Central memory CD8-positive, alpha-beta T cell (primary cell): ENCODE measurements around the gene DLG1.
"Not testable (repeated sequence)": the region's sequence is repeated elsewhere in the genome, so short reads cannot be mapped to it uniquely, and the experiment has no call there.

Experiments
- ATAC-seq: fragments of 150-1000 bp; cut with Tn5 transposase; replicated peaks from 2 replicates; pipeline ENCODE4 v1.10.0; 2022; ENCODE audit warnings: mild to moderate bottlenecking, moderate FRiP score, moderate number of reproducible peaks; ENCODE audit not compliant: poor library complexity, severe bottlenecking; ENCODE audit errors: extremely low read depth
- DNase-seq, 2 donors: peaks; one replicate each; pipeline ENCODE4 v3.0.0; 2021; ENCODE audit warnings: low spot score in 2 of 2
- H3K27ac Mint-ChIP-seq: one replicate; pipeline ENCODE4 v1.8.0; 2022; ENCODE audit warnings: low read depth, mild to moderate bottlenecking, moderate library complexity, mixed read lengths
- H3K27me3 Mint-ChIP-seq: one replicate; pipeline ENCODE4 v1.8.0; 2022; ENCODE audit warnings: mixed read lengths
- H3K36me3 Mint-ChIP-seq: one replicate; pipeline ENCODE4 v1.8.0; 2022; ENCODE audit warnings: mild to moderate bottlenecking, moderate library complexity, mixed read lengths; ENCODE audit not compliant: insufficient read depth
- H3K4me1 Mint-ChIP-seq: one replicate; pipeline ENCODE4 v1.8.0; 2022; ENCODE audit warnings: mixed read lengths
- H3K4me3 Mint-ChIP-seq: one replicate; pipeline ENCODE4 v1.8.0; 2022; ENCODE audit warnings: mild to moderate bottlenecking, moderate library complexity, mixed read lengths
- H3K9me3 Mint-ChIP-seq: one replicate; pipeline ENCODE4 v1.8.0; 2022; ENCODE audit warnings: mixed read lengths

DLG1 gene

DNA sequence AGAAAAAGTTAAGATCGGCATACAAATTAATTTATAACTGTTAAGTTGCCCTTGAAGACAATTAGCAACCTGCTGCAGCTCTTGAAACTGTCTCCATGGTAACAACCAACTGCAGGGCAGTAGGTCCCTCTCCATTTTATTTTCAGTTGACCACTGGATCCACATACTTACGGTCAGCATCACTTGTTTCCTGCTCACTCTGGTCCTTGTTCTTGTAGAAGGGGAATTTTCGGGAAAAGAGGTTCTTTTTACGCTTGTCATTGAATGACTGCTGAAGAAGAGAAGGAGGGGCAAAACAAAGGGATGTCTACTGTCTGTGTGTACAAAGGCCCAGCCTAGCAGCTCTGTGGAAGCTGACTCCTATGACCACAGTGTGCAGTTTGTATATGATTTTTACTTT, 222.0 kb downstream of the DLG1 start:
- peaks cover 20% of the 10 kb centered on the region for H3K36me3 Mint-ChIP-seq
- no peaks in the 10 kb centered on the region for H3K27me3 Mint-ChIP-seq
- ATAC-seq (no peak), DNase-seq (no peak)
- H3K4me1 Mint-ChIP-seq, result no peaks in the 10 kb centered on the region
- no peak overlapping the region for H3K4me3 Mint-ChIP-seq
- no peak overlapping the region for H3K27ac Mint-ChIP-seq
- H3K9me3 Mint-ChIP-seq, result no peaks in the 10 kb centered on the region

DNA sequence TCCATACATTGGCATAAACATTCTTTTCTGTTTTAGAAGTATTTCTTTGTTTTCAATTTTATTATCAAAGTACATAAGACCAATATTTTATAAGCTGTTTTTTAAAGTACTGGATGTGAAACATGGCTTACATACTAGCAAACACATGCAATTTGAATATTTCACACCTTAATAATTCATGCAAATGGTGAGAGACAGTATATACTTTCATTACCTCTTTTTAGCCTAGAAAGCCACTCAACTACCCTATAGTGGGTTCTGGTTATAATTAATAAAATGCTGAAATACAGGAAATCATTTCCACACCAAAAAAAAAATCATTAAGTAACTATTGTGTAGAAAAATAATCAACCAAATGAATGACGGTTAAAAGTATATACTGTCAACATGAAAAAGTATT, 230.3 kb downstream of the DLG1 start:
- Mint-ChIP-seq H3K4me1 (no peaks in the 10 kb centered on the region), H3K36me3 (peaks cover 21% of the 10 kb centered on the region), H3K9me3 (no peaks in the 10 kb centered on the region), H3K4me3 (no peak overlapping the region), H3K27me3 (no peaks in the 10 kb centered on the region), H3K27ac (no peak overlapping the region)
- DNase-seq, result no peak
- ATAC-seq, result no peak

DNA sequence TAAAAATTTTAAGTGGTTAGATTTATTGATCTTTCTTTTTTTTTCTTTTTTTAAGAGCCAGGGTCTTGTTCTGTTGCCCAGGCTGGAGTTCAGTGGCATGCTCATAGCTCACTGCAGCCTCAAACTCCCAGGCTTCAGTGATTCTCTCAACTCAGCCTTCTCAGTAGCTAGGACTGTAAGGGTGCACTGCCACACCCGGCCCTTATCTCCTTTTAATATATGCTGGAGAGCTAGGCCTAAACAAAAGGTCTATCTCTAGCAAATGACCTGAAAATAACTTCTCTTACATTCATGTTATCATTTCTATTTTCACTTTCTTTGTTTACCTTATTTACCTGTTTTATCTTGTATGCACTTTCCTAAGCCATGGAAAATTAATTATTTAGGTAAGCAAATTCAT, 233.6 kb downstream of the DLG1 start:
- ATAC-seq (no peak), DNase-seq (no peak)
- H3K27ac Mint-ChIP-seq, result no peak overlapping the region
- H3K4me1 Mint-ChIP-seq, result no peaks in the 10 kb centered on the region
- H3K9me3 Mint-ChIP-seq, result no peaks in the 10 kb centered on the region
- peaks cover 30% of the 10 kb centered on the region for H3K36me3 Mint-ChIP-seq
- no peaks in the 10 kb centered on the region for H3K27me3 Mint-ChIP-seq
- H3K4me3 Mint-ChIP-seq, result no peak overlapping the region

DNA sequence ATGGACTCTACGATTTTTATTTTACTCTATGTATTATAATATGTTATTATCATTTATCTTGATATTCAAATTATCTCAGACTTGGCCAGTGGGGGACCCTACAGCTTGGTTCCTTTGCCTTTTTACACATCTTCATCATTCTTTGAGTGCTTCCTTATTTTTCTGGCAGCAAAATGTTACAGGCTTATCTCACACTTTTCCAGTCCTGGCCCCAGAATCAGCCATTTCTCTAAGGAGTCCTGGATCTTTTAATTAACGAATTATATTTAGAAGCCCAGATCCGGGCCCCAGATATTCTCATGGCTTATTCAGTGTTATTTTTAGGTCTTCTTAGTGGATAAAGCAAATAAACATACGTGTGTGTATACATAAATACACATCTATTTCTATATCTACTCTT, 236.0 kb downstream of the DLG1 start:
- Mint-ChIP-seq H3K4me3 (no peak overlapping the region), H3K36me3 (peaks cover 43% of the 10 kb centered on the region), H3K9me3 (no peaks in the 10 kb centered on the region), H3K27ac (no peak overlapping the region), H3K27me3 (no peaks in the 10 kb centered on the region), H3K4me1 (no peaks in the 10 kb centered on the region)
- ATAC-seq, result no peak
- no peak for DNase-seq

DNA sequence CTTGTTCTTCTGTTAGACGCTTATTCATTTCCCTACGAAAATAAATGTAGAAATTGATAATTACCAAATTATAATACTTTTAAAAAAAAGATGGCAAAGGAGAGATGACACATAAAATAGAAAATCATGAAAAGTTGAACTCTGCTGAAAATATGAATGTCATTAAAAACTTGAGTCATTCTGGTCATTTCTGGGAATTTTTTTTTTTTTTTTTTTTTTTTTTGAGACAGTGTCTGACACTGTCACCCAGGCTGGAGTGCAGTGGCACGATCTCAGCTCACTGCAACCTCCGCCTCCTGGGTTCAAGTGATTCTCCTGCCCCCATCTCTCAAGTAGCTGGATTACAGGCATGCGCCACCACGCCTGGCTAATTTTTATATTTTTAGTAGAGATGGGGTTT, 246.8 kb downstream of the DLG1 start:
- not testable (repeated sequence) for H3K27me3 Mint-ChIP-seq, H3K27ac Mint-ChIP-seq, DNase-seq, H3K9me3 Mint-ChIP-seq, H3K4me1 Mint-ChIP-seq, H3K4me3 Mint-ChIP-seq, ATAC-seq
- H3K36me3 Mint-ChIP-seq, result peaks cover 38% of the 10 kb centered on the region

DNA sequence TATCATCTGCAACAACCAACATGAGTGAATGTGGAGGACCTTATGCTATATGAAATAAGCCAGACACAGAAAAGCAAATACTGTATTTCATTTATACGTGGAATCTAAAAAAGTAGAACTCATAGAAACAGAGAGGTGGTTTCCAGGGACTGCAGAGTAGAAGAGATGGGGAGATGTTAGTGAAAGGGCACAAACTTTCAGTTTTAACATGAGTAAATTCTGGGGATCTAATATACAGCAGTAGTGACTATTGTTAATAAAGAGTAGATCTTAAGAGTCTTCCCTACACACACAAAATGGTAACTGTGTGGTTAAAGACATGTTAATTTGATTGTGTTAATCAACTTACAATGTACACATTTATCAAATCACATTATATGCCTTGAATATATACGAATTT, 247.9 kb downstream of the DLG1 start:
- H3K27me3 Mint-ChIP-seq, result no peaks in the 10 kb centered on the region
- H3K4me1 Mint-ChIP-seq, result no peaks in the 10 kb centered on the region
- peaks cover 41% of the 10 kb centered on the region for H3K36me3 Mint-ChIP-seq
- H3K27ac Mint-ChIP-seq, result peak overlapping the region; percentile 71
- H3K4me3 Mint-ChIP-seq, result no peak overlapping the region
- no peaks in the 10 kb centered on the region for H3K9me3 Mint-ChIP-seq
- ATAC-seq, result no peak
- DNase-seq, result no peak

DNA sequence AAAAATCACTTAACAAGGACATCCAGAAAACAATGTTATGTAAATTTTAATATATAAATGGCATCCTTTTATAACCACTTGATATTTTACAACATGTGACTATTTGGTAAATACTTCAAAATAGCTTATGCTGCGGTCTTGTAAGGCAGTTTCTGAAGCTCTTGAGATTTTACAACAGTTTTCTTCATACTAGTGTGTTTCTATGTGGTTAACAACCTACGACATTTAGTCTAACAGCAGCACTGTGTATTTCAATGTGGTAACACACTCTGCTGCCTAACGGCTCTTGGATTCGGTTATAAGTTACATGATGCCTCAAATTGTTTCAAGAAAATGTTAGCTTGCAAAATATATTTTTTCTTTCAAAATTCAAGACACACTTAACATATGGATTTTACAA, 255.9 kb downstream of the DLG1 start:
- DNase-seq, result no peak
- H3K36me3 Mint-ChIP-seq, result peaks cover 23% of the 10 kb centered on the region
- H3K27me3 Mint-ChIP-seq, result no peaks in the 10 kb centered on the region
- H3K9me3 Mint-ChIP-seq, result no peaks in the 10 kb centered on the region
- no peak for ATAC-seq
- H3K4me3 Mint-ChIP-seq, result no peak overlapping the region
- H3K27ac Mint-ChIP-seq, result no peak overlapping the region
- H3K4me1 Mint-ChIP-seq, result no peaks in the 10 kb centered on the region

DNA sequence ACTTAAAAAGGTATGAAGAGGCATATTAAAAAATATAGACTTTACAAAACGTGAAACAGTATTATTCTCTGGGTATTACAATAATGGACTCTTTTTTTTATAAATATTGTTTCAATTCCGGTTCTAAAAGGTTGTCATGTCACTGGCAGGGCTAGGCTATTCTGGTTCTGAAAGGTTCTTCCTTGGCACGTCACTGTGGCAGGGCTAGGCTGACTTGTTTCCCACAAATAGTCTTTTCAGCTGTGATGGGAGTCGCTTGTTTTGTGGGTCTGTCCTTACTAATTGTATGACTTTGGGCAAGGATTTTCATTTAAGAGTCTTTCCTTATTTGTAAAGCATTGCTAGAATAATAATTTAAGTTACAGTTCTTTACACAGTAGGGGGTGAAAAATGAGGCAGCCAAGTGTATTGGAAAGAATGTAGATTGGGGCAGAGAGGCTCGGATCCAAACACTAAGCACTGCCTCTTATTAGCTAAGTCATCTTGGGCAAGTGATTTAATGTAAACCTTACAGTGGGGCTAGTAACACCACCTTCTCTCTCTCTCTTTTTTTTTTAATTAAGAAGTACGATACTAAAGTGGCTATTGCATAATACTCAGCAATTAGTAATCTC, 256.4 kb downstream of the DLG1 start:
- H3K4me3 Mint-ChIP-seq, result no peak overlapping the region
- no peaks in the 10 kb centered on the region for H3K4me1 Mint-ChIP-seq
- no peaks in the 10 kb centered on the region for H3K9me3 Mint-ChIP-seq
- no peak for DNase-seq
- no peak for ATAC-seq
- H3K27ac Mint-ChIP-seq, result no peak overlapping the region
- H3K36me3 Mint-ChIP-seq, result peaks cover 23% of the 10 kb centered on the region
- no peaks in the 10 kb centered on the region for H3K27me3 Mint-ChIP-seq

DNA sequence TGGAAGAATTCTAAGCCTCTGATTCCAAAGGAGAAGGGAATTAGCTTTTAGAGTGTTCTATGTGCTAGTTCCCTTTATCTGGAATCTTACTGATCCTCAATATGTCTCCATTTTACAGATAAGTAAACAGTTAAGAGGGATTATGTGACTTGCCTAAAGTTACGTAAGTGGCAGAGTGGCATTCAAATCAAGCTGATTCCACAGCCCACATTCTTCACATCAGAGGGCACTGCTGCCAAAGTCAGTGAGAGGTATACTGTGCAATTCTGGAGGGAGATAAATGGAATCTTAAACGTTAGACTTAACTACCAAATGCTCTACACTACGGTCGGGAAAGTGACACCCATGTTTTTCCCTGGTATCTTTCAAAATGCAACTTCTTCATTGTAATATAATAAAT, 257.8 kb downstream of the DLG1 start:
- DNase-seq (no peak), ATAC-seq (no peak)
- Mint-ChIP-seq H3K4me3 (no peak overlapping the region), H3K27ac (no peak overlapping the region), H3K4me1 (no peaks in the 10 kb centered on the region), H3K27me3 (no peaks in the 10 kb centered on the region), H3K9me3 (no peaks in the 10 kb centered on the region), H3K36me3 (peaks cover 13% of the 10 kb centered on the region)

DNA sequence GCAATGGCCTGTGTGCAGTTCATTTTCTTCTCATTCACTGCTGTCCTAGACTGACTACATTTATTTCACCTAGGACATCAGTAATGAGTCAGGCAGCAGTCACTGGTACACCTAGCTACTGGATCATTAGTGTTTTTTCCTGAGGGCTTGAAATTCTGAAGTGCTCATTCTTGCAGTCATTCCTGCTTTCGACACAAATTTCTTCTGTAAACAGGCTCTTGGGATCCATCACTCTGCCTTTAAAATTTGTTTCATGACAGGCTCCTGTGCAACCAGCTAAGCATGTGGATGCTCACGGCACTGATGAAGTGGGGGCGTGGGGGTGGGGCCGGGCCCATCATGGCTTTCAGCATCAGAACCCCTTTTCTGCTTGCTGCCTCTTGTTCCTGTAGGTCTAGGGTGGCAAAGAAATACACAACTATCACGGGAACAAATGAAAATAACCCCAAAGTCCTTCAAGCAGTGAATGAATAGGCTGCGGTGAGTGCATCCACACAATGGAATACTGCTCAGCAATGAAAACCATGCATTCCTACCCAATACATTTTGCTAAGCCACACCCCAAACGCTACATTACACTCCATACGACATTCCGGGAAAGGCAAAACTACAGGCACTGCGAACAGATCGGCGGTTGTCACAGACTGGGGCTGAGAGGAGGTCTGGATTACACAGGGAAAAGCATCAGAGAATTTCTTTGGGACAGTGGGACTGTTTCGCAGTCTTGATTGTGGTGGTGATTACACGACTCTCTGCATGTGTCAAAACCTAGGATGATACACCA, 259.5 kb downstream of the DLG1 start:
- Mint-ChIP-seq H3K4me3 (no peak overlapping the region), H3K36me3 (peaks cover 10% of the 10 kb centered on the region), H3K27ac (no peak overlapping the region), H3K4me1 (no peaks in the 10 kb centered on the region), H3K27me3 (no peaks in the 10 kb centered on the region), H3K9me3 (no peaks in the 10 kb centered on the region)
- DNase-seq (no peak), ATAC-seq (no peak)

DNA sequence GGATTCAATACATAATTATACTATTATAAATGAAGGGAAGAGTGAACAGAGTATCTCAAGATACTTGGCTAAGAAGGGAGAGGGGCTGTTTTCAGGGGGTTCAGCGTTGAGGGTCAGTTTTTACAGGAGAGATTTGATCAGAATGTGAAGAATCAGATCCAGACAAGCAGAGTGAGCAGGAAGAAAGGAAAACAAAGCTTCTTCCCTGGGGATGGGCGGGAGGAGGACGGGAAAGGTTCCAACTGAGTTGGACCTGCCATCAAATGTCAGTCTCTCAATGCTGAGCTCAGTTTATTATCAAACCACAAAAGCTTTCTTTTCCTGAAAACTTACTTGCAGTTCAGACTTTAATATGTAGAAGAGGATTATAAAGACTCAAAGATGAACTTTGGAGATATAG, 262.8 kb downstream of the DLG1 start:
- peaks cover 6% of the 10 kb centered on the region for H3K36me3 Mint-ChIP-seq
- H3K9me3 Mint-ChIP-seq, result no peaks in the 10 kb centered on the region
- ATAC-seq, result no peak
- peak overlapping the region; percentile 66 for H3K27ac Mint-ChIP-seq
- no peak overlapping the region for H3K4me3 Mint-ChIP-seq
- no peaks in the 10 kb centered on the region for H3K27me3 Mint-ChIP-seq
- no peaks in the 10 kb centered on the region for H3K4me1 Mint-ChIP-seq
- no peak for DNase-seq

DNA sequence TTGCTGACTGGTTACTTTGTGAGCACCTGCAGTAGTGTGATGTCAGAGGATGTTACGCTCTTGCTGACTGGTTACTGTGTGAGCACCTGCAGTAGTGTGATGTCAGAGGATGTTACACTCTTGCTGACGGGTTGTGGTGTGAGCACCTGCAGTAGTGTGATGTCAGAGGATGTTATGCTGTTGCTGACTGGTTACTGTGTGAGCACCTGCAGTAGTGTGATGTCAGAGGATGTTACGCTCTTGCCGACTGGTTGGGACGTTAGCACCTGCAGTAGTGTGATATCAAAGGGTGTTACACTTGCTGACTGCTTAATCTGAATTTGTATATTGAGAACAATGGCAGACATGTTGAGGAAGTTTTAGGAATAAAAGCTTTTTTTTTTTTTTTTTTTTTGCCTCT, 263.6 kb downstream of the DLG1 start:
- not testable (repeated sequence) for ATAC-seq, H3K27me3 Mint-ChIP-seq, H3K9me3 Mint-ChIP-seq, DNase-seq, H3K4me1 Mint-ChIP-seq, H3K36me3 Mint-ChIP-seq, H3K4me3 Mint-ChIP-seq
- H3K27ac Mint-ChIP-seq, result peak overlapping the region; percentile 66

DNA sequence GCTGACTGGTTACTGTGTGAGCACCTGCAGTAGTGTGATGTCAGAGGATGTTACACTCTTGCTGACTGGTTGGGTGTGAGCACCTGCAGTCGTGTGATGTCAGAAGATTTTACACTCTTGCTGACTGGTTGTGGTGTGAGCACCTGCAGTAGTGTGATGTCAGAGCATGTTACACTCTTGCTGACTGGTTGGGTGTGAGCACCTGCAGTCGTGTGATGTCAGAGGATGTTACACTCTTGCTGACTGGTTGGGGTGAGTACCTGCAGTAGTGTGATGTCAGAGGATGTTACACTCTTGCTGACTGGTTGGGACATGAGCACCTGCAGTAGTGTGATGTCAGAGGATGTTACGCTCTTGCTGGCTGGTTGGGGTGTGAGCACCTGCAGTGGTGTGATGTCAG, 264.6 kb downstream of the DLG1 start:
- not testable (repeated sequence) for H3K4me1 Mint-ChIP-seq, DNase-seq, H3K9me3 Mint-ChIP-seq, H3K36me3 Mint-ChIP-seq, H3K4me3 Mint-ChIP-seq, H3K27me3 Mint-ChIP-seq, H3K27ac Mint-ChIP-seq, ATAC-seq
